ENCODE results near the gene EIF4A3. TPM values are rescaled to one million over a fixed set of nuclear protein-coding genes. Genes with fewer than 3 reads are reported as not detected.

Gene EIF4A3
- polyA plus RNA-seq, 1 of the 3 experiments (the other 2 are of a cell fraction), result 335 TPM

GRCh38 chr17:80146121-80147034 lies 550 bp downstream of the EIF4A3 start:
- Histone ChIP-seq H3K4me1 (ENCODE audit: control insufficient read depth in 1 of 2, insufficient read depth in 2 of 2, low read depth in 1 of 2, low read length in 1 of 2) (peaks cover 10 to 21% of the 10 kb centered on the region in 2 experiments; a peak in 2 of 4 replicates), H3K36me3 (replicated peaks in 1 of 2; ENCODE audit: control insufficient read depth in 1 of 2, insufficient read depth in 2 of 2, low read length in 1 of 2) (peaks cover 28 to 40% of the 10 kb centered on the region in 2 experiments), H3F3A (replicated peaks; ENCODE audit: insufficient read depth) (peaks cover 4% of the 10 kb centered on the region), H4K20me1 (ENCODE audit: insufficient read depth) (peaks cover 30% of the 10 kb centered on the region), H3K4me3 (ENCODE audit: low read depth in 2 of 2, low read length in 1 of 2) (peak overlapping the region; percentile 79 to 97), H3K79me2 (ENCODE audit: insufficient read depth) (peaks cover 78% of the 10 kb centered on the region), H3K9me3 (no peaks in the 10 kb centered on the region), H3K9me2 (no peaks in the 10 kb centered on the region), H3K4me2 (peak overlapping the region; percentile 96), H2AFZ (ENCODE audit: low read depth) (peak overlapping the region; percentile 54; the same call in 1 of the 2 replicates), H3K27me3 (ENCODE audit: insufficient read depth) (no peaks in the 10 kb centered on the region), H3K27ac (ENCODE audit: low read depth in 2 of 2, low read length in 1 of 2) (peak overlapping the region; percentile 74 to 86), H3K9ac (peak overlapping the region; percentile 98)
- under 1% methylated on average over 60 of the region's 69 CpGs for WGBS (ENCODE audit: low lambda C conversion rate)
- ChIA-PET CTCF (interaction anchor here (0.9 to 6.6 kb wide), 7 partner anchors 17 to 218 kb away, joined by 3 to 55 read pairs (median 4); partner anchors contain the start of gene GAA), POLR2A (interaction anchor here (0.7 to 1.4 kb wide), 6 partner anchors 13 to 117 kb away, joined by 3 to 11 read pairs (median 3); partner anchors contain the start of gene GAA)
- peak; percentile 32; the same call in 1 of the 2 replicates for TF ChIP-seq YY1 (IDR thresholded peaks at IDR 0.05; ENCODE audit: low read depth)
- TF ChIP-seq SMC3 (IDR thresholded peaks at IDR 0.05; ENCODE audit: low read depth, low read length), result no peak
- peak; percentile 62; the same call in 1 of the 2 replicates for TF ChIP-seq MXI1 (IDR thresholded peaks at IDR 0.05; ENCODE audit: low read depth, low read length)
- TF ChIP-seq SIN3A (IDR thresholded peaks at IDR 0.05; ENCODE audit: borderline replicate concordance, low read depth, low read length), result peak; percentile 69; the same call in 1 of the 2 replicates
- peak; percentile 79 for DNase-seq

- TF ChIP-seq TEAD4 (IDR thresholded peaks at IDR 0.05; ENCODE audit: borderline replicate concordance, insufficient read depth) (no peak), IRF3 (IDR thresholded peaks at IDR 0.05; ENCODE audit: low read depth, low read length) (no peak), TCF12 (IDR thresholded peaks at IDR 0.05) (no peak), PBX3 (IDR thresholded peaks at IDR 0.05) (0 out of 2 replicates have a peak, but pooled peaks have one; percentile 18)
- Histone ChIP-seq H3K4me3 (ENCODE audit: low read depth in 2 of 2, low read length in 1 of 2) (peak overlapping the region; percentile 79 to 97), H3K9ac (peak overlapping the region; percentile 98), H3K27ac (ENCODE audit: low read depth in 2 of 2, low read length in 1 of 2) (peak overlapping the region in 1 of 2 experiments; percentile 86; a peak in 1 of 4 replicates), H3K27me3 (ENCODE audit: insufficient read depth) (no peaks in the 10 kb centered on the region), H4K20me1 (ENCODE audit: insufficient read depth) (peaks cover 30% of the 10 kb centered on the region), H3F3A (replicated peaks; ENCODE audit: insufficient read depth) (peaks cover 9% of the 10 kb centered on the region), H3K79me2 (ENCODE audit: insufficient read depth) (peaks cover 82% of the 10 kb centered on the region), H2AFZ (ENCODE audit: low read depth) (no peak overlapping the region), H3K4me2 (peak overlapping the region; percentile 96), H3K9me2 (no peaks in the 10 kb centered on the region), H3K9me3 (no peaks in the 10 kb centered on the region), H3K36me3 (replicated peaks in 1 of 2; ENCODE audit: control insufficient read depth in 1 of 2, insufficient read depth in 2 of 2, low read length in 1 of 2) (peaks cover 34 to 51% of the 10 kb centered on the region in 2 experiments), H3K4me1 (ENCODE audit: control insufficient read depth in 1 of 2, insufficient read depth in 2 of 2, low read depth in 1 of 2, low read length in 1 of 2) (peaks cover 4 to 21% of the 10 kb centered on the region in 2 experiments; a peak in 2 of 4 replicates)
- CTCF ChIA-PET, result interaction anchor here (0.9 to 6.6 kb wide), 7 partner anchors 17 to 219 kb away, joined by 3 to 55 read pairs (median 4); partner anchors contain the start of gene GAA
- DNase-seq, result no peak
- POLR2A ChIA-PET, result interaction anchor here (0.6 to 1.4 kb wide), 7 partner anchors 12 to 547 kb away, joined by 3 to 11 read pairs (median 3); partner anchors contain the start of gene GAA
- 68% methylated on average over 10 of the region's 10 CpGs for WGBS (ENCODE audit: low lambda C conversion rate)
Measured at GRCh38 chr17:80145076-80146075, 1.6 kb downstream of the EIF4A3 start.
